Heart left ventricle (tissue), 16 donors: ENCODE data around the gene LSM5. TPM values are rescaled to one million over a fixed set of nuclear protein-coding genes. Genes with fewer than 3 reads are reported as not detected.

Experiments
- ATAC-seq, 4 donors: fragments of 200-7000 bp; cut with Tn5 transposase; one replicate each; pipeline ENCODE4 v1.9.1; 2020 to 2022; ENCODE audit warnings: moderate library complexity in 4 of 4, mild to moderate bottlenecking in 3 of 4, moderate number of reproducible peaks in 1 of 4
- DNase-seq, 5 donors: peaks; one replicate each; pipeline ENCODE4 v3.0.0-alpha.2; 2020
- H3K27ac ChIP-seq, 12 donors: fragments of 200-600 bp; sonication (generic) in 4 of 12; one replicate each; pipeline versions ENCODE4 v1.5.0 to v1.8.0; 2016 to 2022; ENCODE audit warnings: mild to moderate bottlenecking in 2 of 12
- H3K27me3 ChIP-seq, 9 donors: fragments of 200-600 bp; sonication (generic) in 2 of 9; one replicate each; pipeline versions ENCODE4 v1.5.1 to v1.8.0; 2016 to 2022; ENCODE audit warnings: mild to moderate bottlenecking in 3 of 9
- H3K36me3 ChIP-seq, 9 donors: fragments of 200-600 bp; sonication (generic) in 2 of 9; one replicate each; pipeline versions ENCODE4 v1.5.0 to v1.8.0; 2018 to 2022; ENCODE audit warnings: mild to moderate bottlenecking in 2 of 9
- H3K4me1 ChIP-seq, 12 donors: fragments of 200-600 bp; sonication (generic) in 4 of 12; one replicate each; pipeline versions ENCODE4 v1.5.0 to v1.8.0; 2016 to 2022; ENCODE audit warnings: mild to moderate bottlenecking in 3 of 12
- H3K4me3 ChIP-seq, 12 donors: fragments of 200-600 bp; sonication (generic) in 4 of 12; one replicate each; pipeline versions ENCODE4 v1.5.0 to v1.8.0; 2017 to 2022; ENCODE audit warnings: mild to moderate bottlenecking in 9 of 12, moderate library complexity in 4 of 12
- H3K9me3 ChIP-seq, 12 donors: fragments of 200-600 bp; sonication (generic) in 4 of 12; one replicate each; pipeline versions ENCODE4 v1.5.0 to v1.8.0; 2016 to 2022; ENCODE audit warnings: mild to moderate bottlenecking in 1 of 12
- CTCF ChIP-seq, 12 donors: fragments of 200-600 bp; sonication (generic) in 4 of 12; IDR thresholded peaks; one replicate each; pipeline versions ENCODE4 v1.5.0 to v1.8.0; 2018 to 2022; ENCODE audit warnings: antibody characterized with exemption in 12 of 12, mild to moderate bottlenecking in 5 of 12
- POLR2A ChIP-seq, 2 donors: fragments of 450-650 bp; IDR thresholded peaks; one replicate each; pipeline ENCODE4 v1.6.1; 2017; ENCODE audit warnings: antibody characterized with exemption in 2 of 2, mild to moderate bottlenecking in 2 of 2, moderate library complexity in 2 of 2
- WGBS, 4 donors: extraction: QIAGEN DNeasy Blood & Tissue Kit in 2 of 4; methylation state at CpG; one replicate each; pipeline versions ENCODE4 v1.1.5 to v1.1.7; 2013 to 2018; 5-methylcytosine and 5-hydroxymethylcytosine counted together
- intact Hi-C, 10 donors: fragments of 100-400 bp; cut with DNase I; formaldehyde crosslinking; loops; one replicate each; pipeline versions ENCODE4 v1.11.1 to v1.14.2; 2022
- polyA plus RNA-seq, 2 donors: library from polyadenylated mRNA; stranded (reverse); fragments of 200-250 nt; gene quantifications; one replicate each; pipeline ENCODE4 v1.2.3, GENCODE V29; 2013
- total RNA-seq, 9 donors: library from RNA; depleted of rRNA in 2 of 9; stranded (reverse); fragments of >200 nt in 2 of 9; fragmentation: NEBNext Ultra II Directional in 3 of 9; extraction: Animal tissue kit (Norgen Biotek cat#: 25700) in 3 of 9; gene quantifications; one replicate each; pipeline versions ENCODE4 v1.1.0 to v1.2.4, GENCODE V29; 2016 to 2023
- donor health status: ischemic (EF 13 %, LVEDD 7.1; RV severe dilation, severe dysfunction).
- donor health status: healthy with polysubstance abuse.
- donor health status: DM: no; HTN: yes; CAD: no.
- donor health status: DM: no; HTN: no; CAD: no.
- donor health status: ischemic (EF 25% LVEDD 6.9; RV normal size, moderate dysfunction).
- donor health status: ischemic (EF 25% LVEDD 5.7; RV mildly dilated, moderate dysfunction).
- donor health status: healthy.
- donor health status: DM: yes; HTN: yes; CAD: no.
- donor health status: ischemic (EF 35%, LVEDD 5.7; RV mildly dilated, moderate dysfunction).
- donor health status: nonischemic (EF 11% LVEDD 7.7; RV severe dilation, severe dysfunction).
- donor health status: DM: yes; HTN: yes; CAD: no.
- donor health status: PGD.
- donor health status: ischemic (EF 29% LVEDD 5.4; RV normal size, mild dysfunction).
- donor health status: nonischemic (EF 23%, LVEDD 6.1; RV moderate dilation, normal function).

LSM5 gene
- total and polyA plus RNA-seq, 11 donors: 10.8 to 67.5 (median 37.3) TPM

GRCh38 chr7:32515890-32516550 lies 25.8 kb upstream of the LSM5 start:
- 76 to 99% (median 90%) methylated on average over 3 of the region's 3 CpGs for WGBS, 4 donors
- H3K27ac ChIP-seq: no peak overlapping the region
- no peaks in the 10 kb centered on the region for H3K27me3 ChIP-seq
- DNase-seq: no peak
- peaks cover 0 to 6% (median 0%) of the 10 kb centered on the region in 9 donors for H3K36me3 ChIP-seq
- H3K4me3 ChIP-seq: no peak overlapping the region
- ATAC-seq: no peak
- peaks cover 0 to 26% (median 2%) of the 10 kb centered on the region in 12 donors for H3K4me1 ChIP-seq
- H3K9me3 ChIP-seq: peaks cover 0 to 36% (median 5%) of the 10 kb centered on the region in 12 donors
- intact Hi-C loops: no loop called here
- no peak for TF ChIP-seq POLR2A (IDR thresholded peaks at IDR 0.05)
- no peak for TF ChIP-seq CTCF (IDR thresholded peaks at IDR 0.05)

GRCh38 chr7:32513210-32513609 lies 23.0 kb upstream of the LSM5 start:
- no peak for ATAC-seq
- Histone ChIP-seq H3K27me3 (no peaks in the 10 kb centered on the region), H3K36me3 (no peaks in the 10 kb centered on the region), H3K4me3 (no peak overlapping the region), H3K4me1 (peaks cover 0 to 30% (median 7%) of the 10 kb centered on the region in 12 donors), H3K9me3 (peaks cover 0 to 15% (median under 1%) of the 10 kb centered on the region in 12 donors), H3K27ac (no peak overlapping the region)
- DNase-seq: no peak
- WGBS, 4 donors: 91 to 99% (median 98%) methylated on average over 1 of the region's 1 CpG
- no peak for TF ChIP-seq POLR2A (IDR thresholded peaks at IDR 0.05)
- TF ChIP-seq CTCF (IDR thresholded peaks at IDR 0.05): no peak
- intact Hi-C loops: no loop called here

- Histone ChIP-seq H3K27me3 (no peaks in the 10 kb centered on the region), H3K36me3 (no peaks in the 10 kb centered on the region), H3K4me3 (no peak overlapping the region), H3K9me3 (peaks cover 0 to under 1% (median 0%) of the 10 kb centered on the region in 12 donors), H3K4me1 (peaks cover 0 to 33% (median 9%) of the 10 kb centered on the region in 12 donors), H3K27ac (no peak overlapping the region)
- ATAC-seq (no peak), DNase-seq (no peak)
- 86 to 95% (median 93%) methylated on average over 4 of the region's 4 CpGs for WGBS, 4 donors
- intact Hi-C loops: no loop called here
- TF ChIP-seq CTCF (IDR thresholded peaks at IDR 0.05) (no peak), POLR2A (IDR thresholded peaks at IDR 0.05) (no peak)
Observed at GRCh38 chr7:32511791-32512190, 21.6 kb upstream of the LSM5 start.

GRCh38 chr7:32507414-32507813 lies 17.2 kb upstream of the LSM5 start:
- 95 to 97% (median 96%) methylated on average over 6 of the region's 6 CpGs for WGBS, 4 donors
- Histone ChIP-seq H3K27ac (no peak overlapping the region), H3K36me3 (no peaks in the 10 kb centered on the region), H3K27me3 (no peaks in the 10 kb centered on the region), H3K4me3 (no peak overlapping the region), H3K4me1 (peaks cover 0 to 31% (median 9%) of the 10 kb centered on the region in 12 donors), H3K9me3 (no peaks in the 10 kb centered on the region)
- intact Hi-C loops: loop anchor here in 1 of 10 donors (10.0 kb wide), 1 partner anchor 77 kb away; no protein-coding TSS in a partner anchor
- ATAC-seq: no peak
- no peak for DNase-seq
- TF ChIP-seq CTCF (IDR thresholded peaks at IDR 0.05): no peak
- no peak for TF ChIP-seq POLR2A (IDR thresholded peaks at IDR 0.05)
